HUES48 (cell line): ENCODE data around the gene C1QTNF9B.

Experiments
- H3K27ac ChIP-seq: one replicate; pipeline ENCODE4 v1.7.0; 2013; ENCODE audit warnings: low read depth, low read length, inconsistent platforms
- H3K27me3 ChIP-seq: 2 replicates; pipeline ENCODE4 v1.6.1; 2013; ENCODE audit warnings: mild to moderate bottlenecking, low read length; ENCODE audit not compliant: control insufficient read depth, insufficient read depth
- H3K36me3 ChIP-seq: 2 replicates; pipeline ENCODE4 v1.6.1; 2013; ENCODE audit warnings: low read length; ENCODE audit not compliant: control insufficient read depth, insufficient read depth
- H3K4me1 ChIP-seq: 2 replicates; pipeline ENCODE4 v1.6.1; 2013; ENCODE audit warnings: mild to moderate bottlenecking, low read length; ENCODE audit not compliant: control insufficient read depth, insufficient read depth
- H3K4me3 ChIP-seq: 2 replicates; pipeline ENCODE4 v1.5.1; 2013; ENCODE audit warnings: mild to moderate bottlenecking, low read depth, low read length
- H3K9ac ChIP-seq: 2 replicates; pipeline ENCODE4 v1.6.1; 2013; ENCODE audit warnings: mild to moderate bottlenecking, low read depth, low read length, moderate library complexity
- H3K9me3 ChIP-seq: 2 replicates; pipeline ENCODE4 v1.6.1; 2013; ENCODE audit warnings: low read length; ENCODE audit not compliant: control insufficient read depth, insufficient read depth

The C1QTNF9B gene

GRCh38 chr13:23844132-23844531 lies 53.2 kb downstream of the C1QTNF9B start:
- Histone ChIP-seq H3K9ac (no peak overlapping the region), H3K27ac (no peak overlapping the region), H3K9me3 (no peaks in the 10 kb centered on the region), H3K36me3 (no peaks in the 10 kb centered on the region), H3K4me1 (no peaks in the 10 kb centered on the region), H3K4me3 (no peak overlapping the region), H3K27me3 (no peaks in the 10 kb centered on the region)

GRCh38 chr13:23843436-23843835 lies 53.9 kb downstream of the C1QTNF9B start:
- Histone ChIP-seq H3K9ac (no peak overlapping the region), H3K36me3 (no peaks in the 10 kb centered on the region), H3K4me3 (no peak overlapping the region), H3K27ac (no peak overlapping the region), H3K9me3 (no peaks in the 10 kb centered on the region), H3K4me1 (no peaks in the 10 kb centered on the region), H3K27me3 (no peaks in the 10 kb centered on the region)

- Histone ChIP-seq H3K27ac (no peak overlapping the region), H3K27me3 (no peaks in the 10 kb centered on the region), H3K4me3 (no peak overlapping the region), H3K36me3 (peaks cover 2% of the 10 kb centered on the region; the same call in 1 of the 2 replicates), H3K4me1 (no peaks in the 10 kb centered on the region), H3K9me3 (no peaks in the 10 kb centered on the region), H3K9ac (no peak overlapping the region)
Observed at GRCh38 chr13:23842406-23842805, 54.9 kb downstream of the C1QTNF9B start.
